Measurements from ENCODE around the gene CPEB4. TPM values are rescaled to one million over a fixed set of nuclear protein-coding genes. Genes with fewer than 3 reads are reported as not detected.
A peak's percentile ranks its signal among the peaks of the same experiment; 100 is the strongest.

The CPEB4 gene
- total RNA-seq, 1 experiment from 2014 or later: 15.4 TPM

DNA sequence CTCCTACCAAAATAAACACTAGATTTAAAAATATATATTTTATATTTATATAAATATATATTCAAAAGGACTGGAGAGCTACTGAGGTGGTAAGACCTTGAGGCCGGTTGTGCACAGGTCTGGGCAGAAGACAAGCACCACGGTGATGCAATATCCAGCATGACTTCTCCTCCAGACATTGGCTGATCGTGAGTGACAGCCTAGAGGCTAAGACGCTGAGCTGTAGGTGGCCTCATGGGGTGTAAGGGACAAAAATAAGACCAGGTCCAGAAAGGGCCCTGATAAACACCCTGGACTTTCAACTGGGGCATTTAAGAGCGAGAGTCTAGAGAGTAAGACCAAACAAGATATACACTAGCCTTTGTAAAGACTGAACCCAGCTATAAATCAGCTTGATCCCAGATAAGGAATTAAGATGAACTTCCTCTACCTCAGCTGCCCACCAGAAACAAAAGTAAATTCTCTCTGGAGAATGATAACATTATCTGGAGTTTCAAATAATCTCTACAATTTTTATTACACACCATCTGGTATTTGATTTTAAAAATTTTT lies 86.6 kb downstream of the CPEB4 start:
- DNase-seq: no peak
- Histone ChIP-seq H3F3A (ENCODE audit: insufficient read depth, low read depth) (peaks cover 6% of the 10 kb centered on the region; the same call in 1 of the 2 replicates), H3K9me2 (ENCODE audit: insufficient read depth) (no peaks in the 10 kb centered on the region), H3K9me3 (ENCODE audit: insufficient read depth, low read depth) (no peaks in the 10 kb centered on the region), H3K4me2 (no peak overlapping the region), H2AFZ (no peak overlapping the region), H3K4me1 (replicated peaks; ENCODE audit: insufficient read depth) (peaks cover 22% of the 10 kb centered on the region), H3K27me3 (ENCODE audit: insufficient read depth, low read depth) (no peaks in the 10 kb centered on the region), H3K79me2 (ENCODE audit: low read depth) (no peaks in the 10 kb centered on the region), H3K27ac (no peak overlapping the region), H3K36me3 (ENCODE audit: low read depth) (no peaks in the 10 kb centered on the region), H3K4me3 (no peak overlapping the region), H4K20me1 (ENCODE audit: insufficient read depth) (no peaks in the 10 kb centered on the region; the same call in 1 of the 2 replicates)
- TF ChIP-seq EZH2 (IDR thresholded peaks at IDR 0.05; ENCODE audit: low read depth): no peak
- TF ChIP-seq, protein P1, sequence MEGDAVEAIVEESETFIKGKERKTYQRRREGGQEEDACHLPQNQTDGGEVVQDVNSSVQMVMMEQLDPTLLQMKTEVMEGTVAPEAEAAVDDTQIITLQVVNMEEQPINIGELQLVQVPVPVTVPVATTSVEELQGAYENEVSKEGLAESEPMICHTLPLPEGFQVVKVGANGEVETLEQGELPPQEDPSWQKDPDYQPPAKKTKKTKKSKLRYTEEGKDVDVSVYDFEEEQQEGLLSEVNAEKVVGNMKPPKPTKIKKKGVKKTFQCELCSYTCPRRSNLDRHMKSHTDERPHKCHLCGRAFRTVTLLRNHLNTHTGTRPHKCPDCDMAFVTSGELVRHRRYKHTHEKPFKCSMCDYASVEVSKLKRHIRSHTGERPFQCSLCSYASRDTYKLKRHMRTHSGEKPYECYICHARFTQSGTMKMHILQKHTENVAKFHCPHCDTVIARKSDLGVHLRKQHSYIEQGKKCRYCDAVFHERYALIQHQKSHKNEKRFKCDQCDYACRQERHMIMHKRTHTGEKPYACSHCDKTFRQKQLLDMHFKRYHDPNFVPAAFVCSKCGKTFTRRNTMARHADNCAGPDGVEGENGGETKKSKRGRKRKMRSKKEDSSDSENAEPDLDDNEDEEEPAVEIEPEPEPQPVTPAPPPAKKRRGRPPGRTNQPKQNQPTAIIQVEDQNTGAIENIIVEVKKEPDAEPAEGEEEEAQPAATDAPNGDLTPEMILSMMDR (conservative IDR thresholded peaks at IDR 0.05): no peak
- ChIA-PET POLR2A (ENCODE audit: unreplicated experiment) (no interaction called here), CTCF (interaction anchor here (0.6 kb wide), 1 partner anchor 993 kb away, joined by 5 read pairs; no protein-coding TSS in a partner anchor)
- no TSS peak for BruUV-seq (replicated peaks)
- intact Hi-C loops (cut with micrococcal nuclease; ENCODE audit: unreplicated experiment): loop anchor here (10.0 kb wide), 1 partner anchor 1000 kb away; no protein-coding TSS in a partner anchor

DNA sequence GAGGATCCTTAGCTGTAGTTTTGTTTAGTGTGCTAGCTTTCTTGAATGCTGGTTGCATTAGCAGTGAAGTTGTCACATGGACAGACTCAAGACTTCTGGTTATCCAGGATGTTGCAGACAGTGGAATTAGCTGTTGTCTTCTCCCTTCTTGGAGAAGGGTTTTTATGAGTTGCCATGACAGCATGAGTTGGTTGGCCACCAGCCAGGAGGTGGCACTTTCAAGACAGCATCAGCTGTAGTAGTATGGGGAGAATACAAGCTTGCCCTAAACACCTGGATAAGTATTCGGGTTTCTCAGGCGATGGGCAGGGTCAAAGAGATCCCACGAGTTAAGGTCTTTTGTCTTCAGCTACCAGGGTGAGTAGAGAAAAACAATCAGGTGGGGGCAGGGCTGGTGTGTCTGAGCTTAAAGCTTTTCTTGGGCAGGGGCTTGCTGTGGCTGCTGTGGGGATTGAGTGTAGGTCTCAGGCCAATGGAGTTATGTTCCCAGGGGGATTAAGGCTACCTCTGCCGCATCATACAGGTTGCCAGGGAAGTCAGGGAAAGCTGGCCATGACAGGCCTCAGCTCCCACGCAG lies 93.1 kb downstream of the CPEB4 start:
- no peak overlapping the region for H3K4me3 ChIP-seq
- BruUV-seq (replicated peaks): no TSS peak
- H3K9me3 ChIP-seq (ENCODE audit: insufficient read depth, low read depth): no peaks in the 10 kb centered on the region
- H2AFZ ChIP-seq: no peak overlapping the region
- no peak overlapping the region for H3K27ac ChIP-seq
- intact Hi-C loops (cut with micrococcal nuclease; ENCODE audit: unreplicated experiment): loop anchor here (5.0 kb wide), 2 partner anchors 336 to 1274 kb away; no protein-coding TSS in a partner anchor
- no peaks in the 10 kb centered on the region for H3K4me1 ChIP-seq (replicated peaks; ENCODE audit: insufficient read depth)
- H3K36me3 ChIP-seq (ENCODE audit: low read depth): no peaks in the 10 kb centered on the region
- DNase-seq: no peak
- ChIA-PET CTCF (interaction anchor here (0.6 to 1.4 kb wide), 2 partner anchors 8 to 97 kb away, joined by 4 to 5 read pairs; no protein-coding TSS in a partner anchor), POLR2A (ENCODE audit: unreplicated experiment) (interaction anchor here (0.6 kb wide), 1 partner anchor 95 kb away, joined by 4 read pairs; no protein-coding TSS in a partner anchor)
- H3F3A ChIP-seq (ENCODE audit: insufficient read depth, low read depth): no peaks in the 10 kb centered on the region; the same call in 1 of the 2 replicates
- TF ChIP-seq, protein P1 (conservative IDR thresholded peaks at IDR 0.05): no peak
- no peak for TF ChIP-seq EZH2 (IDR thresholded peaks at IDR 0.05; ENCODE audit: low read depth)
- no peaks in the 10 kb centered on the region for H3K79me2 ChIP-seq (ENCODE audit: low read depth)
- H3K4me2 ChIP-seq: no peak overlapping the region
- H3K27me3 ChIP-seq (ENCODE audit: insufficient read depth, low read depth): no peaks in the 10 kb centered on the region
- H3K9me2 ChIP-seq (ENCODE audit: insufficient read depth): no peaks in the 10 kb centered on the region
- H4K20me1 ChIP-seq (ENCODE audit: insufficient read depth): no peaks in the 10 kb centered on the region; the same call in 1 of the 2 replicates

DNA sequence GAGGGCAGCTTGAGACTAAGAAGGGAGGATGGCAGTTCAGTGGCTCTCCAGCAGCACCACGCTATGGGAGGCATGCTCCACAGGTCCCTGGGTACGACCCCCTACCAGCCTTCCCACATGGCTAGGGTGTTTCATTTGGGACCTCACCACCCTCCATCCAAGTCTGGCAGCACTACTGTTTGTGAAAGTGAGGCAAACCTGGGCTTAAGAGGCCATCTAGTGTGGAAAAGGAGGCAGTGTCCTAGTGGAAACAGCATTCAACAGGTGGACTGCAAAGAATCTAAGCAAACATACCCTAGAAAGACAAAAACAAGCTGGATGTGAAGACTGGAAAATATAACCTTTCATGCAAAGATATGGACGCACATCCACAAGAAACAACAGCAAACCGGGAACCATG lies 96.1 kb downstream of the CPEB4 start:
- TF ChIP-seq EZH2 (IDR thresholded peaks at IDR 0.05; ENCODE audit: low read depth): no peak
- TF ChIP-seq, protein P1 (conservative IDR thresholded peaks at IDR 0.05): peak; percentile 68
- Histone ChIP-seq H2AFZ (no peak overlapping the region), H4K20me1 (ENCODE audit: insufficient read depth) (no peaks in the 10 kb centered on the region; the same call in 1 of the 2 replicates), H3K79me2 (ENCODE audit: low read depth) (no peaks in the 10 kb centered on the region), H3K9me2 (ENCODE audit: insufficient read depth) (no peaks in the 10 kb centered on the region), H3F3A (ENCODE audit: insufficient read depth, low read depth) (no peaks in the 10 kb centered on the region; the same call in 1 of the 2 replicates), H3K27ac (no peak overlapping the region), H3K4me3 (no peak overlapping the region), H3K4me2 (no peak overlapping the region), H3K9me3 (ENCODE audit: insufficient read depth, low read depth) (no peaks in the 10 kb centered on the region), H3K27me3 (ENCODE audit: insufficient read depth, low read depth) (no peaks in the 10 kb centered on the region), H3K4me1 (replicated peaks; ENCODE audit: insufficient read depth) (no peaks in the 10 kb centered on the region), H3K36me3 (ENCODE audit: low read depth) (no peaks in the 10 kb centered on the region)
- intact Hi-C loops (cut with micrococcal nuclease; ENCODE audit: unreplicated experiment): loop anchor here (1.0 to 5.0 kb wide), 4 partner anchors 333 to 1277 kb away; no protein-coding TSS in a partner anchor
- ChIA-PET CTCF (interaction anchor here (0.6 to 1.5 kb wide), 2 partner anchors 21 to 53 kb away, joined by 4 to 9 read pairs; no protein-coding TSS in a partner anchor), POLR2A (ENCODE audit: unreplicated experiment) (interaction anchor here (0.7 kb wide), 1 partner anchor 257 kb away, joined by 3 read pairs; no protein-coding TSS in a partner anchor)
- DNase-seq: peak in 1 of 2 experiments; percentile 53
- no TSS peak for BruUV-seq (replicated peaks)

Data from PC-9 (cell line).